GM23248 (cell line): Measurements from ENCODE around the gene CREBBP.
"Not testable (repeated sequence)": the region's sequence is repeated elsewhere in the genome, so short reads cannot be mapped to it uniquely, and the experiment has no call there.

Source experiments
- EZH2 ChIP-seq: fragments of 200-600 bp; sonication (generic); IDR thresholded peaks from 2 replicates; pipeline ENCODE4 v1.6.1; 2018; ENCODE audit warnings: antibody characterized with exemption, mild to moderate bottlenecking; ENCODE audit not compliant: insufficient read depth, poor library complexity, severe bottlenecking
- EZH2phosphoT487 ChIP-seq: fragments of 200-600 bp; sonication (generic); IDR thresholded peaks from 2 replicates; pipeline ENCODE4 v1.6.1; 2018; ENCODE audit warnings: antibody characterized with exemption, moderate library complexity, mild to moderate bottlenecking, low read depth; ENCODE audit not compliant: insufficient read depth

DNA sequence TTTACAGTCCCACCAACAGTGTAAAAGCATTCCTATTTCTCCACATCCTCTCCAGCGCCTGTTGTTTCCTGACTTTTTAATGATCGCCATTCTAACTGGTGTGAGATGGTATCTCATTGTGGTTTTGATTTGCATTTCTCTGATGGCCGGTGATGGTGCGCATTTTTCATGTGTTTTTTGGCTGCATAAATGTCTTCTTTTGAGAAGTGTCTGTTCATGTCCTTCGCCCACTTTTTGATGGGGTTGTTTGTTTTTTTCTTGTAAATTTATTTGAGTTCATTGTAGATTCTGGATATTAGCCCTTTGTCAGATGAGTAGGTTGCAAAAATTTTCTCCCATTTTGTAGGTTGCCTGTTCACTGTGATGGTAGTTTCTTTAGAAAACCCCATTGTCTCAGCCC, 5.5 kb upstream of the CREBBP start:
- TF ChIP-seq EZH2, EZH2phosphoT487: not testable (repeated sequence)
